ENCODE results near the gene HOXA2. TPM values are rescaled to one million over a fixed set of nuclear protein-coding genes. Genes with fewer than 3 reads are reported as not detected.

The HOXA2 gene
- 0.61 to 0.88 TPM (median 0.69 TPM) in 5 replicates for total RNA-seq (2022; extraction: Qiagen RNA extraction)

DNA sequence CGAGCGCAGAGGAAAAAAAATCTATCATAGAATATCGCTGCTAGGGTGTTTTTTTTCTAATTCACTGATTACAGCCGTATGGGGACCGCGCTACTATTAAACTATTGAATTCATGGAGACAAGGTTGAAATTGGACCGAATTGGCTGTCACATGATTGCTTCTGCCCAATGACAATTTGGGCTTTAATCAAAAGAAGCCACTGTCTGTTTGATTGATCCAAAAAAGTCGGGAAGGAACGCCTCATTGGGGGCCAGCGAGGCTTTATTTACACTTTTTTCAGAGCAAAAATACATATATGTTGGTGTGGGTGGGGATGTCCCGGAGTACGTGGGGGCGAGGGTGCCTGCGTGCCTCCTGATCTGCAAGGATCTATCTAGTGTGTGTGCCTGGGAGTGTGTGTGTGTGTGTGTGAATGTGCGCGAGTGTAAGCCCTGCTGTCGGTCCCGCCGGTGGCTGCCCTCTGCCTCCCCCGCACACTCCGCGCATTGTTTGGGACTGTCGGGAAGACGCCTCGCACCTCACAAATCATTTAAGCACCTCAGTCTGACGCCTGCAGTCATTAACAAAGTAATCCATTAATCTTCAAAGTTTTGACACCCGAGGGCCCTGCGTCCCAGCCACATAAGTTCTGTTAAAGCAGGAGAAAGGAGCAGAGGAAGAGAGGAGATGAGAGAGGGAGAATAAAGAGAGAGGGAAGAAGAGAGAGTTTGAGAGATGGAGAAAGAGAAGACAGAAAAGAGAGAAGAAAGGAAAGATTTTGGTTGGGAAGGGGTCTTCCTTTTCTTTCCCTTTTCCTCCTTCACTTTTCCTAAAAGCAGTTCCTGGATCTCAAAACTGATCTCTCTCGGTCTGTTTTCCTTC lies at the start of gene HOXA2:
Gene HOXA2, minus strand, starts transcription at position 103 of the 862 bp plus-strand sequence. CDS start 183 bp downstream, outside the sequence.

DNA sequence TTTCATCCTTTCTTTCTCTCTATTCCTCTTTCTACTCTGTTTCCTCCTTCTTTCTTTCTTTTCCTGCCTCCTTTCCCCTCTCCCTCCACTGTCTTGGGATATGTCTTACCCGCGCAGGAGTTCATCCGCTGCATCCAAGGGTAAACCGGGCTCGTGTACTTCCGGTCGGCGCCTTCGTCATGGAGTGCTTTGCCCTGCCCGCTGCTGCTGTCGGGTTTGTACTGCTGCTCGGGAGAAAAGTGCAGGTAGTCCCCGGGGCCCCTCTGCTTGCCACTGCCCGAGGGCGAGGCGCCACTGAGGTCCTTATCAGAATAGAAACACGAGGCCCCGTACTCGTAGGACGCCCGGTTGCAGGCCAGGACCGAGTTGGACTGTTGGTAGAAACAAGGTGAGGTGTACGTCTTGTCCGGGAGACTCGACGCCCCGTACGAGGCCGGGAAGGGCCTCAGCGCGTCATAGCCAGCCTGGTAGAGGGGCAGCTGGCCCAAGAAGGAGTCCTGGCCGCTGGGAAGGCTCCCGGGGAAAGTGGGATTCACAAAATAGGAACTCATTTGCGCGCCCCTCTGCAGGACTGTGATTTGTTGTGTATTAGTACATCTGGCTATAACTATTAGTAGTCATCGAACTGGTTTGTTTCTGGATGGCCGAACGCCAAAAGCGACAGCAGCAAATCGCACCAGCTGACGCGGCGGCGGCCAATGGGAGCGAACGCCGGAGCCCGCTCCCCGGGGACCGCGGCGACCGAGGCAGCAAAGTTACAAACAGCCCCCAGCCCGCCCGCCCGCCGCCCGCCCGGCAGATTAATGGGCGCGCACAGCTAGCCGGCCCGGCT lies 44.9 kb upstream of the HOXA2 start, which contains the start of gene HOXA6:
Gene HOXA6, minus strand, starts transcription at position 576 of the 832 bp plus-strand sequence. Its CDS starts 25 bp downstream, at position 551.

DNA sequence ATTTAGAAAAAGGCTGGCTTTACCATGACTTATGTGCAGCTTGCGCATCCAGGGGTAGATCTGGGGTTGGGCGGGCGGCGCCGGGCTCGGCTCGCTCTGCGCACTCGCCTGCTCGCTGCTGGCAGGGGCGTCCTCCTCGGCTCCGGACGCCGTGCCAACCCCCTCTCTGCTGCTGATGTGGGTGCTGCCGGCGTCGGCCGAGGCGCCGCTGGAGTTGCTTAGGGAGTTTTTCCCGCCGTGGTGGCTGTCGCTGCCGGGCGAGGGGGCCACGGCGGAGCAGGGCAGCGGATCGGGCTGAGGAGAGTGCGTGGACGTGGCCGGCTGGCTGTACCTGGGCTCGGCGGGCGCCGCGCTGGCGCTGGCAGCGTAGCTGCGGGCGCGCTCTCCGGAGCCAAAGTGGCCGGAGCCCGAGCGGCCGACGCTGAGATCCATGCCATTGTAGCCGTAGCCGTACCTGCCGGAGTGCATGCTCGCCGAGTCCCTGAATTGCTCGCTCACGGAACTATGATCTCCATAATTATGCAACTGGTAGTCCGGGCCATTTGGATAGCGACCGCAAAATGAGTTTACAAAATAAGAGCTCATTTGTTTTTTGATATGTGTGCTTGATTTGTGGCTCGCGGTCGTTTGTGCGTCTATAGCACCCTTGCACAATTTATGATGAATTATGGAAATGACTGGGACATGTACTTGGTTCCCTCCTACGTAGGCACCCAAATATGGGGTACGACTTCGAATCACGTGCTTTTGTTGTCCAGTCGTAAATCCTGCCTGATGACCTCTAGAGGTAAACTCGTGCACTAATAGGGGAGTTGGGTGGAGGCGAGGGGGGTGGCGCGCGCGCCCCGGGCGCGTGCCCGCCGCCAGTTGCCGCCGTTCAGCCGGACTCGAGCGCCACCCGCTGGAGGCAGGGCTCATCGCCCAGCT lies 40.8 kb upstream of the HOXA2 start, which contains the start of gene HOXA5:
Gene HOXA5, minus strand, starts transcription at position 659 of the 927 bp plus-strand sequence. Its CDS starts 74 bp downstream, at position 585.

DNA sequence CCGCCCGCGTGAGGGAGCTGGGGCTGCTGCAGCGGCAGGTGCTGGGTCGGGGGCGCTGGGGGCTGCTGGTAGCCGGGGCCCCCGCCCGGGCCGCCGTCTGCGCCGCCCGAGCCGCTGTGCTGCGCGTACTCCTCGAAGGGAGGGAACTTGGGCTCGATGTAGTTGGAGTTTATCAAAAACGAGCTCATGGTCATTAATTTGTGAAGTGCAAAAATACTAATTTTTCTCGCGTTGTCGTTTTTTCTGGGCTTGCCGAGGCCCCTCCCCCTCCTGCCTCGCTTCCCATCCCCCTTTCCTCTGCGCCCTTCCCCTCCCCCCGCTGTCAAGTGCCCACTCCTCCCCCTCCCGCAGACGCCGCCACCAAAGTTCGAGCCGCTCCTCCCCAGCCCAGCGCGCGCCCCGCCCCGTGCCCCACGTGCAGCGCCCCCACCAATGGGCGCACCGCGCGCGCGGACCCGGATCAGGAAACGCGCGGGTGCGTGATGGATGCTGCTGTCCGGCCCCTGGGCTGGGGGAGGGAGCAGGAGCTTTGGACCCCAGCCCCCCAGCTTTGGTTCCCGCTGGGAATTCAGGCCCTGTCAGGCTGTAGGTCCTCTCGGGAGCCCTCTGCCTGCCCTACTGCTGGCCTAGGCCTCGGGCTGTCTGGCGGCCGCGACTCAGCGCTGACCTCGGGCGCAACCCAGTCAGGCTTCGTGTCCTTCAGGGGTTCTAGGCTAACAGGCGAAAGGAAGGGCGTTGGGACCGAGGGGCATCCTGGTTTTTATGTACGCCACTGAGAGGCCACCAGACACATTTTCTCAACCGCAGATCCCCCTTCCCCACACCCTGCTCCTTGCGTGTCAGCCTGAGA lies 28.3 kb upstream of the HOXA2 start, which contains the start of gene HOXA4:
Gene HOXA4, minus strand, starts transcription at position 218 of the 850 bp plus-strand sequence. Its CDS starts 24 bp downstream, at position 194.

DNA sequence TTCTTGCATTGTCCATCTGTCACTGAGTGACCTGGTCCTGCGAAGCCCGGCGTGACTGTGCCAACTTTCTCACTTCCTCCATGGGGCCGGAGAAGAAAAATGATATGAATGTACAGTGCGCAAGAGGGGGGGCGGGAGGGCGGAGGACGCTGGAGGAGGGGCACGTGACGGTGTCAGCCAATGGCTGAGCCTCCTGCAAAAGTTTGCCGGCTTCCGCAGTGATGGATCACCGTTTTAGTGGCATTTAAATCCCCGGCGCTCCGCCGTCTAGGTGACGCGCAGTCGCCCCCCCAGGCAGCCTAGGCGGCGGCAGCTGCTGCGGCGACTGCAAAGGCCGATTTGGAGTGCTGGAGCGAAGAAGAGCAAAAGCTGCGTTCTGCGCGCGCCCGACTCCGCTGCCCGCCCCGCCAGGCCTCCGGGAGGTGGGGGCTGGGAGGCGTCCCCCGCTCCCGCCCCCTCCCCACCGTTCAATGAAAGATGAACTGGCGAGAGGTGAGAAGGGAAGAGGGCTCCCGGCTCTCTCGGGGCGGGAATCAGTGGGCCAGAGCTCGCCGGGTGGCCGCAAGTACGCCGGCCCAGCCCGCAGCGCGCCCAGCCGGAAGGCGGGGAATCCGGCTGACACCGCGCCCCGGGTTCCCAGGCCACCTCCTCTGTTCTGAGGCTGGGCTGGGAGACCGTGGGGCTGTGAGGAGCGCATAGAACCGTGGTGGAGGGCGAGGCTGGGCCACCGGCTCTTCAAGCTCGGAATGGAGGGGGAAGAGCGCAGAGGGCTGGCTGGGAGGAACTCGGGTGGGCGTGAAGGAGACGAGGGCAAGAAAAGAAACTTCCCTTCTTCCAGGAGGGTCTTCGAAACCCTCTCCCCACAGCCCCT lies 6.4 kb downstream of the HOXA2 start, which contains the start of gene HOXA1:
Gene HOXA1, minus strand, starts transcription at position 104 of the 871 bp plus-strand sequence. Its CDS starts 88 bp downstream, at position 16.

Other genes with a start within 250 kb of the HOXA2 start
- 13.3 to 23.5 TPM (median 20.7 TPM) in 5 replicates for gene SKAP2, start 238.1 kb downstream of the HOXA2 start, total RNA-seq (2022; extraction: Qiagen RNA extraction)
- 2.6 to 3.8 TPM (median 3.6 TPM) in 5 replicates for gene HOXA1, start 6.7 kb downstream of the HOXA2 start, total RNA-seq (2022; extraction: Qiagen RNA extraction)
- gene HOXA4, start 28.1 kb upstream of the HOXA2 start, total RNA-seq (2022; extraction: Qiagen RNA extraction), result 1.6 to 2.2 TPM (median 1.7 TPM) in 5 replicates
- gene HOXA5, start 41.0 kb upstream of the HOXA2 start, total RNA-seq (2022; extraction: Qiagen RNA extraction), result 4.3 to 6.1 TPM (median 5.0 TPM) in 5 replicates
- 0.98 to 1.7 TPM (median 1.4 TPM) in 5 replicates for gene HOXA6, start 45.1 kb upstream of the HOXA2 start, total RNA-seq (2022; extraction: Qiagen RNA extraction)
- 3.0 to 6.2 TPM (median 5.4 TPM) in 5 replicates for gene HOXA3, start 49.9 kb upstream of the HOXA2 start, total RNA-seq (2022; extraction: Qiagen RNA extraction)
- gene HOXA7, start 54.0 kb upstream of the HOXA2 start, total RNA-seq (2022; extraction: Qiagen RNA extraction), result 4.7 to 5.5 TPM (median 4.8 TPM) in 5 replicates
- 0.39 to 0.80 TPM (median 0.52 TPM) in 5 replicates for gene HOXA9, start 62.9 kb upstream of the HOXA2 start, total RNA-seq (2022; extraction: Qiagen RNA extraction)
- gene HOXA10, start 71.6 kb upstream of the HOXA2 start, total RNA-seq (2022; extraction: Qiagen RNA extraction), result 6.9 to 8.3 TPM (median 7.2 TPM) in 5 replicates
- 0.36 to 0.63 TPM (median 0.56 TPM) in 5 replicates for gene HOXA11, start 82.5 kb upstream of the HOXA2 start, total RNA-seq (2022; extraction: Qiagen RNA extraction)
- 2.0 to 3.1 TPM (median 2.6 TPM) in 5 replicates for gene HOXA13, start 97.4 kb upstream of the HOXA2 start, total RNA-seq (2022; extraction: Qiagen RNA extraction)
- 0.07 to 0.19 TPM (median 0.13 TPM) in 5 replicates for gene EVX1, start 140.1 kb upstream of the HOXA2 start, total RNA-seq (2022; extraction: Qiagen RNA extraction)